ENCODE measurements around the gene THG1L.

DNA sequence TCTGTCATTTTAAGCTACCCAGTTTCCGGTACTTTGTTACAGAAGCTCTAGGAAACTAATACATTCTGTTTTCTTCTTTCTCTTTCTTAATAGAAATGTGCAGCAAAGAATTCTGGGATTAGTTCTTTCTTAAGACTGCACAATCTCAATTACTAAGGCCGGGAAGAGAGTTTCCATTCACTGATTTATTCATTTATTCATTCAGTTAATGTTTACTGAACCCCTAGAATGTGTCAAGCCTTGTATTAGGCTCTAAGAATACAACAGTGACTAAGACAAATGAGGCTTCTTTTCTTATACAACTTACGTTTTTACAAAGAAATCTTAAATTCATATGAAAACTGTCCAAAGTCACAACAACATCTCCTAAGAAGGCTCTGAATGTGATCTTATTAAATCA lies 27.5 kb upstream of the THG1L start:
- TF ChIP-seq, protein P1, sequence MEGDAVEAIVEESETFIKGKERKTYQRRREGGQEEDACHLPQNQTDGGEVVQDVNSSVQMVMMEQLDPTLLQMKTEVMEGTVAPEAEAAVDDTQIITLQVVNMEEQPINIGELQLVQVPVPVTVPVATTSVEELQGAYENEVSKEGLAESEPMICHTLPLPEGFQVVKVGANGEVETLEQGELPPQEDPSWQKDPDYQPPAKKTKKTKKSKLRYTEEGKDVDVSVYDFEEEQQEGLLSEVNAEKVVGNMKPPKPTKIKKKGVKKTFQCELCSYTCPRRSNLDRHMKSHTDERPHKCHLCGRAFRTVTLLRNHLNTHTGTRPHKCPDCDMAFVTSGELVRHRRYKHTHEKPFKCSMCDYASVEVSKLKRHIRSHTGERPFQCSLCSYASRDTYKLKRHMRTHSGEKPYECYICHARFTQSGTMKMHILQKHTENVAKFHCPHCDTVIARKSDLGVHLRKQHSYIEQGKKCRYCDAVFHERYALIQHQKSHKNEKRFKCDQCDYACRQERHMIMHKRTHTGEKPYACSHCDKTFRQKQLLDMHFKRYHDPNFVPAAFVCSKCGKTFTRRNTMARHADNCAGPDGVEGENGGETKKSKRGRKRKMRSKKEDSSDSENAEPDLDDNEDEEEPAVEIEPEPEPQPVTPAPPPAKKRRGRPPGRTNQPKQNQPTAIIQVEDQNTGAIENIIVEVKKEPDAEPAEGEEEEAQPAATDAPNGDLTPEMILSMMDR (IDR thresholded peaks at IDR 0.05), result no peak
- no peak for TF ChIP-seq ZFX (IDR thresholded peaks at IDR 0.05; ENCODE audit: borderline replicate concordance)

Data from 22Rv1 (cell line).